SH-SY5Y (cell line): ENCODE results near the gene AGAP1.
A peak's percentile ranks its signal among the peaks of the same experiment; 100 is the strongest.

Experiments
- GATA2 ChIP-seq: IDR thresholded peaks from 2 replicates; pipeline ENCODE4 v1.6.1; 2011; ENCODE audit warnings: mild to moderate bottlenecking, low read depth, low read length
- GATA3 ChIP-seq: IDR thresholded peaks from 2 replicates; pipeline ENCODE4 v1.6.1; 2011; ENCODE audit warnings: low read depth, mild to moderate bottlenecking, low read length, moderate library complexity

DNA sequence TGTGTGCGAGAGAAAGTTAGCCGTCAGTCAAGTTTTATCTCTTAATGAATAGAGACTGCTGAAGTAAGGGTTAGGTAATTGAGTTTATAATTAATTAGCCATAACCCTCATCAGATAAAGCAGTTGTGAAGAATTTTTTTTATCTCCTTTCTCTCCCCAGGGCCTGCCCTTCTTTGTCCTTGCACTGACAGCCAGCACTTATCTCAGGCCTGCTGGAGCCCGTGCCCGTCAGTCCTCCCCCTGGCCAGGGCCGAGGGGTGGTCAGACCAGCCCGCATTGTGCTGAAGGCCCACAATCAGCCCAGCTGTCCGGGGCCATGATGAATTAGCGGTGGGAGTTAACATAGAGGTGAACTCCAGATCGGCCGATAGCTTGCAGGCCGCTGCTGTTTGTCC, 358.7 kb downstream of the AGAP1 start:
- TF ChIP-seq GATA2 (peak; percentile 84), GATA3 (peak; percentile 73)
